ENCODE measurements around the gene PLTP.

PLTP gene

DNA sequence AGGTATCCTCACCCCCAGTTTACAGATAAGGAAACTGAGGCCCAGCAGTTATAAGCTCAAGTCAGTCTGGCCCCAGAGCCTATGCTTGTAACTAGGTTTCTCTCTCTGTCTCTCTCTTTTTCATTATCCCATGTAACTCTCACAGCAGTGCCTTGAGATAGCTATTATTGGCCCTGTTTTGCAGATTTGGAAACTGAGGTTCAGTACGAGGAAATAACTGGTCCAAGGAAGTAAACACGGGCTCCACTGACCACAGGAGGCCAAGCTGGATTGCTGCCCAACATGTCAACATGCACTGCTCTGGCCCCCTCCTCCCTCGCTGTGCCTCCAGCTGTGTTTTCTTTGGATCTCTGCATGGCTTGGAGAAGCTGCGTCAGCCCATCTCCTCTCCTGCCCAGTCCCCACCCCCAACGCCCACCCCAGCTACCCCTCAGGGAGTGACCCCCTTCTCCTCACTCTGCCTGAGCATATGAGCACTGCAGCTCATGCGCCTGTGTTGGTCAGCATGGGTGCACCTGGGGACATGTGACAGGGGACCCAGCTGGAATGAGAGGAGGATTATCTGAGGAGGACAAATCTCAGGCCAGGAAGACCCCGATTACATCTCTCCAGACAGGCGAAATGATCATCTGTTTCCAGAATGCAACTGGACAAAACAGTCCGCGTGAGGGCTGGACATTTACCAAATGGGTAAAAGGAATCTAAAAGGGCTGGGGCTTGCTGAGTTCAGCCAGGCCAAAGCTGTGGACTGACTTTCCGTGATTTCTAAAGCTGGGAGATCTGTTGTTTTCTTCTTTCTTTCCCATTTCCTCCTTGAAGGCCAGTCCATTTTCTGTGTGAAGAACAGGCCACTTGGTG lies 7.8 kb upstream of the PLTP start:
- TF ChIP-seq, protein P1, sequence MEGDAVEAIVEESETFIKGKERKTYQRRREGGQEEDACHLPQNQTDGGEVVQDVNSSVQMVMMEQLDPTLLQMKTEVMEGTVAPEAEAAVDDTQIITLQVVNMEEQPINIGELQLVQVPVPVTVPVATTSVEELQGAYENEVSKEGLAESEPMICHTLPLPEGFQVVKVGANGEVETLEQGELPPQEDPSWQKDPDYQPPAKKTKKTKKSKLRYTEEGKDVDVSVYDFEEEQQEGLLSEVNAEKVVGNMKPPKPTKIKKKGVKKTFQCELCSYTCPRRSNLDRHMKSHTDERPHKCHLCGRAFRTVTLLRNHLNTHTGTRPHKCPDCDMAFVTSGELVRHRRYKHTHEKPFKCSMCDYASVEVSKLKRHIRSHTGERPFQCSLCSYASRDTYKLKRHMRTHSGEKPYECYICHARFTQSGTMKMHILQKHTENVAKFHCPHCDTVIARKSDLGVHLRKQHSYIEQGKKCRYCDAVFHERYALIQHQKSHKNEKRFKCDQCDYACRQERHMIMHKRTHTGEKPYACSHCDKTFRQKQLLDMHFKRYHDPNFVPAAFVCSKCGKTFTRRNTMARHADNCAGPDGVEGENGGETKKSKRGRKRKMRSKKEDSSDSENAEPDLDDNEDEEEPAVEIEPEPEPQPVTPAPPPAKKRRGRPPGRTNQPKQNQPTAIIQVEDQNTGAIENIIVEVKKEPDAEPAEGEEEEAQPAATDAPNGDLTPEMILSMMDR (IDR thresholded peaks at IDR 0.05; ENCODE audit: low read depth, low read length, missing control alignments): no peak
- H3K4me3 ChIP-seq (ENCODE audit: low read depth, low read length): no peak overlapping the region
- DNase-seq (ENCODE audit: low read depth): peak; percentile 54
- in situ Hi-C loops (cut with HindIII; ENCODE audit: low sequenced_read_pairs): no loop called here

DNA sequence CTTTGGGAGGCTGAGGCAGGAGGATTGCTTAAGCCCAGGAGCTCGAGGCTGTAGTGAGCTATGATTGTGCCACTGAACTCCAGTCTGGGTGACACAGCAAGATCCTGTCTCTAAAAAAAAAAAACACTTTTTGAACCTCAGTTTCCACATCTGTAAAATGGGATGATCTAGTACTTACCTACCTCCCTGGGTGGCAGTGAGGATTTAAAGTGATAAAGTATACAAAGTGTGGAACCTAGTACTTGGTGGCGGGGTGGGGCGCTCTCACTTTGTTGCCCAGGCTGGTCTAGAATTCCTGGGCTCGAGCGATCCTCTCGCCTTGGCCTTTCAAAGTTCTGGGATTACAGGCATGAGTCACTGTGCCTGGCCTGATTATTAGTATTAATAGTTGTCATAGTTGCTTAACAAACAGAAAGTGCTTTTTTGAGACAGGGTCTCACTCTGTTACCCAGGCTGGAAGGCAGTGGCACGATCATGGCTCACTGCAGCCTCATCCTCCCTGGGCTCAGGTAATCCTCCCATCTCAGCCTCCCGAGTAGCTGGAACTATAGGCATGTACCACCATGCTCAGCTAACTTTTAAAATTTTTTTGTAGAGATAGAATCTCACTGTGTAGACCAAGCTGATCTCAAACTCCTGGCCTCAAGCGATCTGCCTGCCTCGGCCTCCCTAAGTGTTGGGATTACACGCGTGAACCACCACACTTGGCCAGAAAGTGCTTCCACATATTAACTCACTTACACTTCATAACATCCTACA lies 7.0 kb upstream of the PLTP start:
- H3K4me3 ChIP-seq (ENCODE audit: low read depth, low read length): no peak overlapping the region
- in situ Hi-C loops (cut with HindIII; ENCODE audit: low sequenced_read_pairs): no loop called here
- DNase-seq (ENCODE audit: low read depth): no peak
- TF ChIP-seq, protein P1 (IDR thresholded peaks at IDR 0.05; ENCODE audit: low read depth, low read length, missing control alignments): no peak

GRCh38 chr20:45918182-45918737 lies 6.3 kb upstream of the PLTP start:
- H3K4me3 ChIP-seq (ENCODE audit: low read depth, low read length): no peak overlapping the region
- in situ Hi-C loops (cut with HindIII; ENCODE audit: low sequenced_read_pairs): no loop called here
- TF ChIP-seq, protein P1 (IDR thresholded peaks at IDR 0.05; ENCODE audit: low read depth, low read length, missing control alignments): no peak
- DNase-seq (ENCODE audit: low read depth): no peak

GRCh38 chr20:45917790-45918141 lies 5.8 kb upstream of the PLTP start:
- DNase-seq (ENCODE audit: low read depth): no peak
- no peak overlapping the region for H3K4me3 ChIP-seq (ENCODE audit: low read depth, low read length)
- TF ChIP-seq, protein P1 (IDR thresholded peaks at IDR 0.05; ENCODE audit: low read depth, low read length, missing control alignments): no peak
- in situ Hi-C loops (cut with HindIII; ENCODE audit: low sequenced_read_pairs): no loop called here

DNA sequence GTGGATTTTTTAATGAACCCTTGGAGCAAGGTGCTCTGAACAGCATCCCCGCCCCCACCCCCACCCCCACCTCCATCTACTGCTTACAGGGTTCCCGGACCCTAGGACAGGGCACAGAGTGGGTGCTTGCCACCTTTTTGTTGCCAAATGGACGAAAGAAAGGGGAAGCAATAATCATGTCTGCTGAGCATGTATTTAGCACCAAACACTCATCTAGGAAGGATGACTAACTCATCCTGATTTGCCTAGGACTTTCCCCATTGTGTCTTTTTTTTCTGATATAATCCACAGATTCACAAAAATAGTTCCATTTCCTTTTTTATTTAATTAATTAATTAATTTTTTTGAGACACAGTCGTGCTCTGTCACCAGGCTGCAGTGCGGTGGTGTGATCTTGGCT lies 1.2 kb upstream of the PLTP start:
- in situ Hi-C loops (cut with HindIII; ENCODE audit: low sequenced_read_pairs): no loop called here
- DNase-seq (ENCODE audit: low read depth): no peak
- no peak overlapping the region for H3K4me3 ChIP-seq (ENCODE audit: low read depth, low read length)
- TF ChIP-seq, protein P1 (IDR thresholded peaks at IDR 0.05; ENCODE audit: low read depth, low read length, missing control alignments): no peak

DNA sequence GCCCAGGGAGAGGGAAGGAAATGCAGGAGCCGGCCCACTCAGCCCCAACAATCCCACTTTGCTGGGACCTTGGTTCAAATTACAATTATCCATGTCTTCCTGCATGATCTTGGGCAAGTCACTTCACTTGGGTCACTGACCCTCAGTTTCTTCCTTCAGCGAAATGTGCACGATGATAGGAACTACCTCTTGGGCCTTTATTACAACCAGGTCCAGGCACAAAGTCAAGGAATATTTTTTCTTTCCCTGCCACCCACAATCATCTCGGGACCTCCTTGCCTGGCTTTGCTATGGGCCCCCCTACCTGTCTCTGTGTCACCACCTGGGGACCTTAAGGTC lies 358 bp upstream of the PLTP start:
- DNase-seq (ENCODE audit: low read depth): no peak
- in situ Hi-C loops (cut with HindIII; ENCODE audit: low sequenced_read_pairs): no loop called here
- peak overlapping the region; percentile 49 for H3K4me3 ChIP-seq (ENCODE audit: low read depth, low read length)
- TF ChIP-seq, protein P1 (IDR thresholded peaks at IDR 0.05; ENCODE audit: low read depth, low read length, missing control alignments): no peak
